ENCODE measurements around the gene FOXD2.
"Not testable (repeated sequence)": the region's sequence is repeated elsewhere in the genome, so short reads cannot be mapped to it uniquely, and the experiment has no call there.

Gene FOXD2

GRCh38 chr1:47439819-47440598 lies 2.2 kb downstream of the FOXD2 start:
- DNase-seq (ENCODE audit: low spot score) = no peak

DNA sequence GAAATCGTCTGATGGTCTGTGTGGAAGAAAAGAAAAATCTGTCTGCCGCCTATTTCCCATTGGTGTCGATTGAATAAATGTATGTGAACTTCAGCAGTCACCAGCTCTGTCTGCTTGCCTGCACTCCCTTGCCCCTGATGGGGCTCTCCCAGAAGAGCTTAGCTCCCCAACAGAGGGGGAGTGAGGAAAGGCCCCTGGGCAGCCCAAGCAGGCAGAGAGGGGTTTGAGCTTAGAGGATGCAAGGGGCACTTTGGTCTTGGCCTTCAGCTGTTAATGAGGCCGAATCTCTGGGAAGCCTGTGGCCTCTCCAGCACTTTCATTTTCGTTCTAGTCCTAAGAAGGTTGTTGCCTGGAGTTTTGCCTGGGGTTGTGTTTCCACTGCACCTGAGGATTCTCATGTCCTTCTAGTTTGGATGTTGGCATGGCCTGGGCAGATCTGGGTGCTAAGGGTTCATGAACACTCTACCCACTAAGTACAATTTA lies 2.8 kb downstream of the FOXD2 start:
- no peak for DNase-seq (ENCODE audit: low spot score)

- no peak for DNase-seq (ENCODE audit: low spot score)
Measured at GRCh38 chr1:47441450-47442106, 3.7 kb downstream of the FOXD2 start.

- DNase-seq (ENCODE audit: low spot score) = no peak
Measured at GRCh38 chr1:47442202-47442601, 4.4 kb downstream of the FOXD2 start.

DNA sequence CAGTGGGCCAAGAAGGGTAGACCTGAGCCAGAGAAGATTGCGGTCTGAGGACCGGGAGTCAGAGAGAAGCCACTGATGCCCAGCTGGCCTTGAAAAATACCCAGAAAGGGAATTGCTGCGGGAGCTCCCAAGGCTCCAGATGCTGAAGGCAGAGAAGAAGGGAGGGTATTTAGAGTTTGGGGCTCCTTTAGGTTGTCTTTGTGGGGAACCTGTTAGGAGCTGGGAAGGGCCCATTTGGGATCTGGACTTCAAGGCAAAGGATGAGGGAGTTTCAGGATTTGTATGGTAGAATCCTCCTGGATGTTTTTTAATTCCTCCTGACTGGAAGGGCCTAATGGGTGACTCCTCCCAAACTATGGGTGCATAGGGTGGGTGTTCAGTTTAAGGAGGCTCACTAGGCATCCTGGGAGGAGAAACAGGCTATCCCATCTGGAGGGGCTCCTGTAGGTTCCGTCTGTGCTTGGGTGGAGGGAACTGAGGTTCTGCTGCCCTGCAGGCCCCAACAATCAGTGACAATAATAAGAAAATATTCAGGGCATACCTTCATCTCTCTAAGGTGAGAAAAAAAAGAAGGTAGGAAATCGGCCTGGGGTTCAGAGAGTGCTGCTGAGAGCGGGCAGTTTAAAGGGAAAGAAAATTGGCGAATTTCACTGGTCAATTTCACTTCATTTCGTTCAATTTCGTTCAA lies 5.1 kb downstream of the FOXD2 start:
- DNase-seq (ENCODE audit: low spot score) = no peak

DNA sequence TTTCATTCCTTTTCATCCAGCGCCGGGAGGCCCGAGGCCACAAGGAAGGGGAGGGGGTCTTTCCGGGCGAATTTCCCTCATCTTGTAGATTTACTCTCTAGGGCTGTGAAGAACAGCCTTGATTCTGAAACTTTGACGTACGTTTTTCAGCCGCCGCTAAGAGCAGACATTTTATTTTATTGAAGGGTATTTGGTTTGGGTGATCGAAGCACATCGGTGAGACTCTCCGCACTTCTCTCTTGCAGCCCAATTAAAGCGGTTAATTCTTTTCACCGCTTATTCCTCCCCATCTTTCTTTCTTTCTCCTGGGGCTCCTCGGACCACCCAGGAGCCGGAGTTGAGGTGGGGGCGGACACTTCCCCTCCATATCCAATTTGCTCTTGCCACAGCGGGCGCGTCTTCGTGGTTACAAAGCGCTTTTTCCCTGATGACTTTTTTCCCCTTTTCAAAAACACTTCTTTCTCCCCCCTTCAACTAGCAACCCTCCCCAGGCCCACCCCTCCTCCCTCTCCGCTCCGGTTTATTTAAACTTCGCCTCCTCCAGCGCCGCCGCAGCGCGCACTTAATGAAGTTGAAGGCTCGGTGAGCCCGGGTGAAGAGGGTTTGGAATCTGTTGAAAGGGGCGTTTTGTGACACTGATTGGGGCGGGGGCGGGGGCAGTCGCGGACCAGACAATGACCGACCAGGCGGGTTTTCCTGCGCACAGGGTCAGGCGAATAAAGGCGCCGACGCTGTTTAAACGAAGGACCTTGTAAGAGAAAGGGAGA lies 5.9 kb downstream of the FOXD2 start:
- DNase-seq (ENCODE audit: low spot score) = no peak

- no peak for DNase-seq (ENCODE audit: low spot score)
Measured at GRCh38 chr1:47444297-47444561, 6.4 kb downstream of the FOXD2 start.

- DNase-seq (ENCODE audit: low spot score) = no peak
Measured at GRCh38 chr1:47444562-47445465, 7.0 kb downstream of the FOXD2 start.

DNA sequence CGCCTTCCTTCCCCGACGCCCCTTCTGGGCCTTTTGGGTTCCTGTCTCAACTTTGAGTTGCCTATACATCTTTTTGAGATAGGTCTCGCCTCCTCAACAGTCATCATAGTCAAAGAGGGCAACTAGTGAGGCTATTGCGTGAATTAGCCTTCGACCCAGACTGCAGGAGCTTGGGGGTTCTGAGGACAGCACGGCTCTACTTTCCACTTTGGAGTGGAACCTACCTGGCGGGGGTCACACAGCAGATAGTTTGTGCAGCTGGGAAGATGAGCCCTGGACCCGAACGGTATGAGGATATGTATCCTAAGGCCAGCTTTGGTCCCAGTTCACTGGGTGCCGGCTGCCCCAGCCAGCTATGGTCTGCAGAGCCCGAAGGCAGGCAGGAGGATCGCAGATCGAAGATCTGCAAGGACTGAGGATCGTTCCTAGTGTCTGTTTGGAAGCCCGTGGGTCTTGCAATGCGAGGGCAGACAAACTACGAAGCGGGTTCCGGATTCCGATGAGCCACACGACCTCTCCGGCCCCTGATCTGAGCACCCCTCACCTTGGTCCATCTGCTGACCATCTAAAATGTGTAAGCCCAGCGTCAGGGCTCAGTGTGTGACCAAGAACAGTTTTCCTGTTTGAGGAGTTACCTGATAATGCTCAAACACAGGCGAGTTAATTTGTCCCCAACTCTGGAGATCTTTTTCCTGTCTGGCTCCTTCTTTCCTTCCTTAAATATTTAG lies 8.1 kb downstream of the FOXD2 start:
- no peak for DNase-seq (ENCODE audit: low spot score)

DNA sequence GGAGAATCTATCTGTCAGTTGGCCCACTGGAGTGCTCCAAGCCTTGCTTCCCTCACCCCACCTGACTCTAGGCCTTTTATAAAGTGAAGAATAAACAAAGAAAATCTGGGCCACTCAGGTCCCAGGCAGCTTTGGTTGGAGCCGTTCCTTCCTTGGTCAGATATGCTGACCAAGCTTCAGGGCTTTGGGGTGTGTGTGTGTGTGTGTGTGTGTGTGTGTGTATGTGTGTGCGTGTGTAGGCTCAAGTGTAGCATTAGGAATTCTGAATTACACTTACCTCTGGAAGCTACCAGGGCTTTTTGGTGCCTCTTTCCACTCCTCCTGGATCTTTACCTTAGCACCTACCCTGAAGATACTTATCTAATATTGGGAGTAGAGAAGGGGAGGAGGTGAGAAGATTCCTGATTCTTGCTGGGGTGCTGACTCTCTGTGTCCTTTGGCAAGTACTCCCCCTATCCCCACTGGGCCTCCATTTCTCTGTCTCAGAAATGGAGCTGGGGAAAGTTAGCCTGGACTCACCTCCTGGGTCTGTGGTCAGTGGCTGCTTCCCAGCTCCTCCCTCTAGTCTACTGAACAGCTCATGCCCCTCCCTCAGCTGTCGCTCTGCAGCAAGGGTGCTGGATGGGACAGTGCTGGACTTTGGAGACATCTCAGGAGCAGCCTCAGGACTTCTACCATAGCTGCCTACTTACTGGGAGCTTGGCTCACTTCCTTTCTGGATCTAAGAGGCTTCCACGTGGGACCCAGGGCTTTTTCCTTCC lies 10.8 kb downstream of the FOXD2 start:
- no peak for DNase-seq (ENCODE audit: low spot score)

DNA sequence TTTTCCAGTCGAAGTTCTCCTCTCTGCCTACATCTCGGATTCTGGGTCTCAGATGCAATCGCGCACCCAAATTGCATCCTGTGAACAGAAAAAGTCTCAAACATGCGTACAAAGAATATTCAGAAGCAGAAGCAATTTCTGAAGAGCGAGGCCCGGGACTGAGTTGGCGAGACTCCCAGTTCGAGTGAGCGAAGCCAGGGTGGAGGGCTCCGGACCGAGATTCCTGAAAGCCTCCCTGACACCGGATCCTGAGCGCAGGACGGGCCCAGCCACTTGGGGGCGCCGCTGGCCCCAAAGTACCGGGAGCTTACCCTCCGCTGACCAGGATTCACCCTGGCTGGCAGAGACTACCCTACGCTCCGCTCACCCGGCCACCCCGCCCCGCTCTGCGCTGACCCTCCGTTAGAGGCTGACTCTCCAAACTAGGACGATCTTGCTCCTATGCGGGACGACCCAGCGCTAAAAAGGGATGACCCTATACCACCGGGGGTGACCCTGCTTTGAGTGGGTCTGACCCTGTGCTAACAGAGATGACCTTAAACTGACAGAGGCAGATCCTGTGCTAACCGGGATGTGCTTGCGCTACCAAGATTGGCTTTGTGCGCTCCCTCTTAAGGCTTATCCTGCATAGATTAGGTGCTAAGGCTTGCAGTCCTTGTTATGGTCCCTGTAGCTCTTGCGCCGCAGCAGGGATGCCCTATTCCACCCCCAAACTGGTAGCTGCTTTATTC lies 12.1 kb downstream of the FOXD2 start:
- DNase-seq (ENCODE audit: low spot score) = no peak

DNA sequence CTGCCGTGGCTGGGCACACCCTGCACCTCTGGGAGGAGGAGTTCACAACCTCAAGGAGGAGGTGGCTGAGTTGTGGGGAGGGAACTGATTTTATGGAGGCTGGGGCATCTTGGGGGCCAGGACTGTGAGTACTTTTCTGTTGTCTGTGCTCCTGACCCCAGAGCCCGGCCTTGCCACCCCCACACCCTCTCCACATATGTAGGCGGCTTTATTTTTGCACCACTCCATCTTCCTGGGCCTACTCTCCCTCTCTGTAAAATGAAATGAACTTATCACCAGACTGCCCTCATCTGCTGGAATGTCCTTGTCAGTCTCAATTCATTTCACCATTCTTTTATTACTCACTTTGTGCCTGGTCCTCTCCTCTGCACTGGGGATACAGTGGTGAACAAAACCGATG lies 12.8 kb downstream of the FOXD2 start:
- DNase-seq (ENCODE audit: low spot score) = no peak

DNA sequence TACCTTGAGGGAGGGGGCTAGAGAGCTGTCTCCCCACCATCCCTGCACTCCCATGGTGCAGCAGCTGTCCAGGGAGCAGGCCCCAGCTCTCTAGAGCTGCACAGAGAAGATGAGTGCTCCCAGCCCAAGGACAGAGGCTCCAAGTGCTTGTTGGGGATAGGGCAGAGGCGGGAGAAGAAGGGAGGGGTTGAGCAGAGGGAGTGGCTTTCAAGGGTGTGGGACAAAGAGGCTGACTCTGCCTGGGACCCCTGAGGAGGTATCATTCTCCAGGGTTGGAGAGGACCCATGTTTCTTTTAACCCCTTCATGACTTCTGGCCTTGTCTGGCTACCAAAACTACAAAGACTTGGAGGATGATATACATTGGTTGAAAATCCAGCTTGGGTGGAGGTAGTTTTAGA lies 14.6 kb downstream of the FOXD2 start:
- no peak for DNase-seq (ENCODE audit: low spot score)

GRCh38 chr1:47453910-47454309 lies 16.1 kb downstream of the FOXD2 start:
- DNase-seq (ENCODE audit: low spot score) = not testable (repeated sequence)

GRCh38 chr1:47456250-47456649 lies 18.4 kb downstream of the FOXD2 start:
- DNase-seq (ENCODE audit: low spot score) = no peak

- not testable (repeated sequence) for DNase-seq (ENCODE audit: low spot score)
Measured at GRCh38 chr1:47457547-47457946, 19.7 kb downstream of the FOXD2 start.

DNA sequence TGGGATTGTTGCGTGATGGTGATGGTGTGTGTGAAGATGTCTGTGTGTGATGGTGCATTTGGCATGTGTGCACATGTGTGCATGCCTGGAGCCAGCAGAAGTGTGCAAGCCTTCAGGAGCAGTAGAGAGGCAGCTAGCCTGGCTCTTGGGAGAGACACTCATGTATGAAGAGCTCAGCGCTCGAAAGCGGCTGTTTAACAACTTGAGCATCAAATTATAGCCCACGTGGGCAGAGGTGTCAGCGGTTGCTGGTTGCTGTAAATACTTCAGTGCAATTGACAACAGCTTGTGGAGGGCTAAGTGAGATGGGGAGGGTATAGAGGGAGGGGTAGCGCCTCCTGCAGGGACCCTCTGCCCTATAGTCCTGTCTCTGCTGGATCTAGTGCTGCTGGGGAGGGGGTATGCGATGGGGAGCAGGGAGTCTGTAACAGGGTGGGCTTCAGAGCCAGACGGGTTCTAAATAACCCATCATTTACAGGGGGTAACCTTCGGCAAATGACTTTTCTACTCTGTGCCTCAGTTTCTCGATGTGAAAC lies 21.5 kb downstream of the FOXD2 start:
- no peak for DNase-seq (ENCODE audit: low spot score)

DNA sequence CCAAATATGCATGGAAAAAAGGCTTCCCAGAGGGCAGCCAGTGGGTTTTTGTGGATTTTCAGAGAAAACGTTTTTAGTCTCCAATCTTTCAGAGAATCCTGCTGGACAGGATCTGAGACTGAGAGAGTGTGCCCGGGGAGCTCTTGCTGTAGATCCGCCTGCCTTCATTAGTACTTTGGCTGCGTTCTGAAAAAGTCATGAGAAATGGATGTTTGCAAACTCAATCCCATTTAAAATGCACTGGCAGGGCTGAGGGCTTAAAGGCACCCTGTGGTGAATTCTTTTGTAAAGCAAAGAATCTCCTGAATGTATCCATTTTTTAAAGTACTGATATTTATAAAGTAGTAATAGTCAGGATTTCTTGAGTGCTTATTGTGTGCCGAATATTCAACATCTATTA lies 22.2 kb downstream of the FOXD2 start:
- no peak for DNase-seq (ENCODE audit: low spot score)

DNA sequence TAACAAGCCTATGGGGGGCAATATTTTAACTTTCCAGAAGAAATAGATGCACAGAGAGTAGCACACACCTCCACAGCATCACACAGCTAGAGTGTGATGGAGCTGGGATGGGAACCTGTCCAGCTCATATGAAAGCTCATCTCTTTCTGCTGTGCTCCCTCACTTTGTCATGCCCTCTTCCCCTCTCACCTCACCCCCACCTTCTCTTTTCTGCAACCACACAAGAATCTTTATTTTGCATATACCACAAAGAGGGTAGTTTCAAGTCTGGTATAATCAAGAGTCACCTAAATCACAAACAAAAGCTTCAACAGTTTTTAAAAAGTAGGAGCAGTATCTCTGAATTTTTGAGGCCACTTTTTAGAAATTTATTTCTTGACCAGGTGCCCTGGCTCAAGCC lies 22.6 kb downstream of the FOXD2 start:
- DNase-seq (ENCODE audit: low spot score) = no peak
